Activated CD4-positive, alpha-beta T cell treated with anti-CD3 and anti-CD28 coated beads, Interleukin-2, amount 50 U/mL, for 24 hours (primary cell): Measurements from ENCODE around the gene MPND.

Source experiments
- DNase-seq, 2 donors: peaks; one replicate each; pipeline ENCODE4 v3.0.0-alpha.2; 2020; ENCODE audit warnings: low read depth in 1 of 2, low spot score in 1 of 2

MPND gene

GRCh38 chr19:4376991-4377781 lies 33.8 kb downstream of the MPND start:
- DNase-seq, result no peak

GRCh38 chr19:4378886-4379285 lies 35.5 kb downstream of the MPND start:
- DNase-seq, result no peak

GRCh38 chr19:4379383-4380253 lies 36.3 kb downstream of the MPND start:
- DNase-seq, result no peak

GRCh38 chr19:4380254-4380727 lies 36.9 kb downstream of the MPND start:
- DNase-seq, result no peak

- no peak for DNase-seq
Measured at GRCh38 chr19:4385291-4386040, 42.1 kb downstream of the MPND start.

- no peak for DNase-seq
Measured at GRCh38 chr19:4386041-4386782, 42.9 kb downstream of the MPND start.

- DNase-seq, result no peak
Measured at GRCh38 chr19:4388337-4389063, 45.1 kb downstream of the MPND start.

- no peak for DNase-seq
Measured at GRCh38 chr19:4389064-4389375, 45.7 kb downstream of the MPND start.

- no peak for DNase-seq
Measured at GRCh38 chr19:4389511-4390016, 46.2 kb downstream of the MPND start.

GRCh38 chr19:4390017-4390566 lies 46.7 kb downstream of the MPND start:
- DNase-seq, result no peak

- DNase-seq, result no peak
Measured at GRCh38 chr19:4390567-4391305, 47.4 kb downstream of the MPND start.

GRCh38 chr19:4391306-4391693 lies 47.9 kb downstream of the MPND start:
- no peak for DNase-seq

- no peak for DNase-seq
Measured at GRCh38 chr19:4391701-4392483, 48.5 kb downstream of the MPND start.

- DNase-seq, result no peak
Measured at GRCh38 chr19:4393947-4394590, 50.7 kb downstream of the MPND start.

GRCh38 chr19:4396949-4397783 lies 53.8 kb downstream of the MPND start:
- no peak for DNase-seq

- no peak for DNase-seq
Measured at GRCh38 chr19:4399812-4400134, 56.4 kb downstream of the MPND start.
